Bronchial epithelial cell (primary cell): ENCODE measurements around the gene PIP5K1C. TPM values are rescaled to one million over a fixed set of nuclear protein-coding genes. Genes with fewer than 3 reads are reported as not detected.

Source experiments
- DNase-seq: peaks from one replicate; pipeline ENCODE4 v3.0.0-alpha.2; 2010; ENCODE audit warnings: low read depth
- FAIRE-seq: peaks from 2 replicates; lab custom pipeline; 2011; peaks lifted over from hg19 to GRCh38; lab: Jason Lieb, UNC
- H3K27me3 ChIP-seq: 2 replicates; pipeline ENCODE4 v1.5.1; 2011; ENCODE audit warnings: low read length; ENCODE audit not compliant: control insufficient read depth, insufficient read depth
- H3K36me3 ChIP-seq: 2 replicates; pipeline ENCODE4 v1.5.1; 2011; ENCODE audit warnings: low read length; ENCODE audit not compliant: control insufficient read depth, insufficient read depth
- H3K4me3 ChIP-seq: 2 replicates; pipeline ENCODE4 v1.5.1; 2011; ENCODE audit warnings: mild to moderate bottlenecking, low read depth, low read length, control low read depth
- CTCF ChIP-seq: IDR thresholded peaks from 2 replicates; pipeline ENCODE4 v1.5.1; 2011; ENCODE audit warnings: mild to moderate bottlenecking, moderate library complexity, low read length, control low read depth, inconsistent platforms; ENCODE audit not compliant: insufficient read depth, severe bottlenecking
- total RNA-seq: library from RNA; depleted of rRNA; stranded (reverse); fragments of >200 nt; gene quantifications from 2 replicates; pipeline ENCODE4 v1.2.1, GENCODE V29; 2014

Gene PIP5K1C
- total RNA-seq, 1 donor from 2014 or later: 6.3 TPM

- no peak for TF ChIP-seq CTCF
- Histone ChIP-seq H3K4me3 (no peak overlapping the region), H3K27me3 (no peaks in the 10 kb centered on the region), H3K36me3 (no peaks in the 10 kb centered on the region)
- no peak for FAIRE-seq
- DNase-seq: no peak
These were observed 33.5 kb upstream of the PIP5K1C start for GRCh38 chr19:3733549-3734309.

GRCh38 chr19:3732108-3732507 lies 31.8 kb upstream of the PIP5K1C start:
- TF ChIP-seq CTCF: no peak
- FAIRE-seq (no peak), DNase-seq (no peak)
- Histone ChIP-seq H3K4me3 (no peak overlapping the region), H3K27me3 (no peaks in the 10 kb centered on the region), H3K36me3 (no peaks in the 10 kb centered on the region)

GRCh38 chr19:3730457-3730958 lies 30.2 kb upstream of the PIP5K1C start:
- TF ChIP-seq CTCF: no peak
- H3K27me3 ChIP-seq: no peaks in the 10 kb centered on the region
- no peaks in the 10 kb centered on the region for H3K36me3 ChIP-seq
- FAIRE-seq (no peak), DNase-seq (no peak)
- H3K4me3 ChIP-seq: no peak overlapping the region

- Histone ChIP-seq H3K27me3 (peaks cover 2% of the 10 kb centered on the region), H3K4me3 (no peak overlapping the region), H3K36me3 (no peaks in the 10 kb centered on the region)
- no peak for DNase-seq
- FAIRE-seq: no peak
- no peak for TF ChIP-seq CTCF
These were observed 25.5 kb upstream of the PIP5K1C start for GRCh38 chr19:3725640-3726310.

GRCh38 chr19:3725121-3725520 lies 24.9 kb upstream of the PIP5K1C start:
- no peak for TF ChIP-seq CTCF
- Histone ChIP-seq H3K36me3 (no peaks in the 10 kb centered on the region), H3K27me3 (peaks cover 2% of the 10 kb centered on the region), H3K4me3 (no peak overlapping the region)
- FAIRE-seq: no peak
- no peak for DNase-seq
